ENCODE data around the gene EMX1.
A peak's percentile ranks its signal among the peaks of the same experiment; 100 is the strongest.

Gene EMX1

DNA sequence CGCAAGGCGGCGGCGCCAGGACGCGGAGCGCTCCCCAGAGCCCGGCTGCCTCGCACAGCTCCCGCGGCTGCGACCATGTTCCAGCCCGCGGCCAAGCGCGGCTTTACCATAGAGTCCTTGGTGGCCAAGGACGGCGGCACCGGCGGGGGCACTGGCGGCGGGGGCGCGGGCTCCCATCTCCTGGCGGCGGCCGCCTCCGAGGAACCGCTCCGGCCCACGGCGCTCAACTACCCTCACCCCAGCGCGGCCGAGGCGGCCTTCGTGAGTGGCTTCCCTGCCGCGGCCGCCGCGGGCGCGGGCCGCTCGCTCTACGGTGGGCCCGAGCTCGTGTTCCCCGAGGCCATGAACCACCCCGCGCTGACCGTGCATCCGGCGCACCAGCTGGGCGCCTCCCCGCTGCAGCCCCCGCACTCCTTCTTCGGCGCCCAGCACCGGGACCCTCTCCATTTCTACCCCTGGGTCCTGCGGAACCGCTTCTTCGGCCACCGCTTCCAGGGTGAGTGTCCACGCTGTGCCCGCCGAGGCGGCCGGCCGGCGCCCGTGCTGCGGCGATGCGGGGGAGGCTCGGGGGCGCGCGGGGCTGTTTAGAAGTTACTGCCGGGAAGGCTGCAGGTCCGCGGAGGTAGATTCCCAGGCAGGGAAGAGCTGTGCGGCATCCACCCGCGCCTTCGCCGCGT, 696 bp downstream of the EMX1 start:
- Histone ChIP-seq H3K9me3 (ENCODE audit: control insufficient read depth in 2 of 2, low read length in 2 of 2) (no peaks in the 10 kb centered on the region), H3K27me3 (ENCODE audit: control insufficient read depth in 1 of 2, insufficient read depth in 2 of 2, low read length in 2 of 2) (peaks cover 80 to 100% of the 10 kb centered on the region in 2 donors), H3K4me1 (ENCODE audit: control insufficient read depth, insufficient read depth, low read length) (peaks cover 45% of the 10 kb centered on the region), H3K36me3 (ENCODE audit: control insufficient read depth in 2 of 2, insufficient read depth in 2 of 2, low read length in 2 of 2) (no peaks in the 10 kb centered on the region), H3K4me3 (ENCODE audit: low read length in 2 of 2) (peak overlapping the region in 1 of 2 donors; percentile 64), H3K27ac (ENCODE audit: low read length) (no peak overlapping the region), H3K9ac (ENCODE audit: low read length in 2 of 2) (no peak overlapping the region)

DNA sequence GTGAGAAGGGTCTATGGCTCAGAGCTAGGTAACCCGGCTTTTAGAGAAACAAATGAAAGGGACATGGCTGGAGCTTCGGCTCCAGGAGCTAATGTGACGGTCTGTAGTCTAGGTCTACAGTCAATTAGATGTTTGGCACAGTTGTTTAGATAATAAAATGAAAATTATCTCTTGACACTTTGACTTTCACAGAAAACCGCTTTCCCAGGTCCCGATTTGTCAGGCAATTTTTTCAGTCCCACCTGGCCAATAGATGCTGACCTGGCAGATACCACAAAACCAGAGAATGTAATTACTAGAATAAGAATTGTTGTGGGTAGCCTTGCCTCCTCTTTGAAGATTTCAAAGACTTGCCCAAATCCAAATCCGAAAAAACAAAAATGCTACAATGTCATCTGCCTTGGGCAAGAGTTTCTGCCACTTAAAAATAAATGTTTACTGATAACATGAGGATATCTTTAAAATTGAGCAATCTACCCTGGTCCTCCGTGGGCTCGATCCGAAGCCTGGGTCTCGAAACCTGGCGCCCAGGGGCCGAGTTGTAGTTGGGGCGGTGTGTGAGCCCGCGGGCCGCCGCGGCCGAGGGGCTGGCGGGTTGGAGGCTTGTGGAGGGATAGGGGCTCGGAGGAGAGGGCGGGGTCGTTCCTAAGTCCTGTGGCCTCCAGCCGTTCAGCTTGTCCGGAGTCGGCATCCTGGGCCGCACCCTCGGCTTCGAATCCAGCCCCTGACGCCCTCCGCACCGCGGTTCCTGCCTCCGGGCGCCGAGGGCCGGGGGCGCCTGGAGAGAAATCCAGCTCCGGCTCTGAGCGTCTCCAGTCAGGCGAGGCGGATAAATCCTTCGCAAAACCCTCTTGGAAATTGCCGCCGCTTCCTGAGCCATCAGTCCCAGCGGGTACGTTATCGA, 2.3 kb downstream of the EMX1 start:
- Histone ChIP-seq H3K9me3 (ENCODE audit: control insufficient read depth in 2 of 2, low read length in 2 of 2) (no peaks in the 10 kb centered on the region), H3K36me3 (ENCODE audit: control insufficient read depth in 2 of 2, insufficient read depth in 2 of 2, low read length in 2 of 2) (no peaks in the 10 kb centered on the region), H3K27ac (ENCODE audit: low read length) (no peak overlapping the region), H3K27me3 (ENCODE audit: control insufficient read depth in 1 of 2, insufficient read depth in 2 of 2, low read length in 2 of 2) (peaks cover 80 to 100% of the 10 kb centered on the region in 2 donors), H3K4me3 (ENCODE audit: low read length in 2 of 2) (peak overlapping the region; percentile 43 to 60), H3K9ac (ENCODE audit: low read length in 2 of 2) (no peak overlapping the region), H3K4me1 (ENCODE audit: control insufficient read depth, insufficient read depth, low read length) (peaks cover 56% of the 10 kb centered on the region)

DNA sequence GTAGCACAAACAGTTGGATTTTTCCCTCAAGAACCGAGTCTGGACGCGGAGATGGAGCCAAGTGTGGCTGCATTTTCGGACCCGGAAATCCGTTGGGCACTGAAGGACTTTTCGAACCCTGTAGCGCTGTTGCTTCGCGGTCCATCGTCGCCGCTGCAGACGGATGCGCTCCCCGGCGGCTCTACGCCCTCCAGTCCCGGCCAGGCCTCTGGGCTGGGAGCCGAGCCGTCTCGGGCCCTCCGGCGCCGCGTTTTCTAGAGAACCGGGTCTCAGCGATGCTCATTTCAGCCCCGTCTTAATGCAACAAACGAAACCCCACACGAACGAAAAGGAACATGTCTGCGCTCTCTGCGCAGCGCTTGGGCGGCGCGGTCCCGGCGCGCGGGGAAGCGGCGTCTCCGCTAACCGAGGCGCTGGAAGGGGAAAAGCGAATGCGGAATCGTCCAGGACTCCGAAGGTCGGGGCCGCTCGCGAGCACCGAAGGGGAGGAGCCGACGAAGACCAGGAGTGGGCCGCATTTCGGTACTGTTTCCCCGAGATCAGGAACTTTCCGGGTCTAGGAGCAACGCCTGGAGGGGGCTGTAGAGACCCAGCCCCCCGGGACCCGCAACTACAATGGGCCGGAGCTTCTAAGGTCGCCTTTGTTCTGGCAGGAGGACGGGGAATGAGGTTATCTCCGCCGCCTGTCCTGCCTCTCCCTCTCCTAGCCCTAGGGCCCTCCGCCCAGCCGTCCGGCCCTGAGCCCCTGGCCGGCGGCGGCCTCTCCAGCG, 3.2 kb downstream of the EMX1 start:
- H3K4me3 ChIP-seq (ENCODE audit: low read length in 2 of 2), result peak overlapping the region; percentile 43 to 60
- no peak overlapping the region for H3K9ac ChIP-seq (ENCODE audit: low read length in 2 of 2)
- no peaks in the 10 kb centered on the region for H3K36me3 ChIP-seq (ENCODE audit: control insufficient read depth in 2 of 2, insufficient read depth in 2 of 2, low read length in 2 of 2)
- peaks cover 54% of the 10 kb centered on the region for H3K4me1 ChIP-seq (ENCODE audit: control insufficient read depth, insufficient read depth, low read length)
- no peaks in the 10 kb centered on the region for H3K9me3 ChIP-seq (ENCODE audit: control insufficient read depth in 2 of 2, low read length in 2 of 2)
- H3K27ac ChIP-seq (ENCODE audit: low read length), result no peak overlapping the region
- H3K27me3 ChIP-seq (ENCODE audit: control insufficient read depth in 1 of 2, insufficient read depth in 2 of 2, low read length in 2 of 2), result peaks cover 80 to 100% of the 10 kb centered on the region in 2 donors

DNA sequence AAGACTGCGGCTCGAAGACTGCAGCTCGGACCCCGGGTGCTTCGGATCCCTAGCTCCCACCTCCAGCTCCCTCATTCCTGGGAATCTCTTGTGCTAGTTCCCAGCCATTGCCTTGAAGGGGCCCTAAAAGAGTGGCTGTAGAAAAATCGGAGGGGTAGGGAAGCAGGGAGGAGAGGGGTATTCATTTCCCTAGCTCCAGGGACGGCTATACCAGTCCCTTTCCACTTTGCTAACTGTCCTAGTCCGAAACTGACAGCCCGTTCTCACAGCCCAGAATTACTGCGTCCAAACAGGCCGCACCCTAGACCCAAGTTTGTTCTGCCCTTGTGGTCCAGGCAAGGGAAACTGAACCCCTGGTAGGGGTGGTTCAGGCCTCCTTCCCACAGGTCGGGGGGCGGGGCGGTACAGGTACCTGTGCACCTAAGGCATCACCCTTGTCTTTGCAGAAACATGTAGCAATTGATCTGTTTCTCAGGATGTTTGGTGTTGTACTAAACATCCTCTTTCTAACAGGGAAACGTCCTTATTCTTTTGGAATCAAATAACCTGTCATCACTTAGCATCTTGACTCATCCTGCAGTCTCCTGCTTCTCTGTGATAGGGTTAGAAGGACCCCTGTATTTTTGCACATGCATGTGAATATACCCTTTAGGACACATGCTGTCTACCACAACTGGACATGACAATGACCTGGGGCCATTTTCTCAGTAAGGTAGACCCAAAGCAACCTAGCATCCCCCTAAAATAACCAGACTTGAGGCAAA, 4.0 kb downstream of the EMX1 start:
- H3K36me3 ChIP-seq (ENCODE audit: control insufficient read depth in 2 of 2, insufficient read depth in 2 of 2, low read length in 2 of 2), result no peaks in the 10 kb centered on the region
- H3K27ac ChIP-seq (ENCODE audit: low read length), result no peak overlapping the region
- no peak overlapping the region for H3K4me3 ChIP-seq (ENCODE audit: low read length in 2 of 2)
- peaks cover 46% of the 10 kb centered on the region for H3K4me1 ChIP-seq (ENCODE audit: control insufficient read depth, insufficient read depth, low read length)
- H3K27me3 ChIP-seq (ENCODE audit: control insufficient read depth in 1 of 2, insufficient read depth in 2 of 2, low read length in 2 of 2), result peaks cover 82 to 97% of the 10 kb centered on the region in 2 donors
- H3K9me3 ChIP-seq (ENCODE audit: control insufficient read depth in 2 of 2, low read length in 2 of 2), result no peaks in the 10 kb centered on the region
- no peak overlapping the region for H3K9ac ChIP-seq (ENCODE audit: low read length in 2 of 2)

DNA sequence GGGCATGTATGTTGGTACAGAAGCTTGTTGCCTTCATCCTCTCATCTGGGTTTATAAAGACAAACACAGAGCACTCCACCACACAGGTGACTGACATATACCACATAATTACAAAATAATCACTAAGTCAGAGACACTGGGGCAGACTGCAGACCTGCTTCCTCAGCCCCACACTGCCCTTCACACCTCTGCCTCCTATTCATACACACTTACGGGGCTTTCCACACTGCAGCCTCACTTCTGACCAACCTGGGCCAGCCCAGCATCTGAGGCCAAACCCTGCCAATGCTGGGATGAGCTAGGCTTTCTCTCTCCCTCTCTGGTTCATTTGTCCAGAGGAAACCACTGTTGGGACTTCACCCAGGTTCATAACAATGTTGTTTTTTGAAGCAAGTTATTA, 4.5 kb downstream of the EMX1 start:
- Histone ChIP-seq H3K9me3 (ENCODE audit: control insufficient read depth in 2 of 2, low read length in 2 of 2) (no peaks in the 10 kb centered on the region), H3K9ac (ENCODE audit: low read length in 2 of 2) (no peak overlapping the region), H3K4me1 (ENCODE audit: control insufficient read depth, insufficient read depth, low read length) (peaks cover 40% of the 10 kb centered on the region), H3K27ac (ENCODE audit: low read length) (no peak overlapping the region), H3K36me3 (ENCODE audit: control insufficient read depth in 2 of 2, insufficient read depth in 2 of 2, low read length in 2 of 2) (no peaks in the 10 kb centered on the region), H3K4me3 (ENCODE audit: low read length in 2 of 2) (no peak overlapping the region), H3K27me3 (ENCODE audit: control insufficient read depth in 1 of 2, insufficient read depth in 2 of 2, low read length in 2 of 2) (peaks cover 82 to 97% of the 10 kb centered on the region in 2 donors)

DNA sequence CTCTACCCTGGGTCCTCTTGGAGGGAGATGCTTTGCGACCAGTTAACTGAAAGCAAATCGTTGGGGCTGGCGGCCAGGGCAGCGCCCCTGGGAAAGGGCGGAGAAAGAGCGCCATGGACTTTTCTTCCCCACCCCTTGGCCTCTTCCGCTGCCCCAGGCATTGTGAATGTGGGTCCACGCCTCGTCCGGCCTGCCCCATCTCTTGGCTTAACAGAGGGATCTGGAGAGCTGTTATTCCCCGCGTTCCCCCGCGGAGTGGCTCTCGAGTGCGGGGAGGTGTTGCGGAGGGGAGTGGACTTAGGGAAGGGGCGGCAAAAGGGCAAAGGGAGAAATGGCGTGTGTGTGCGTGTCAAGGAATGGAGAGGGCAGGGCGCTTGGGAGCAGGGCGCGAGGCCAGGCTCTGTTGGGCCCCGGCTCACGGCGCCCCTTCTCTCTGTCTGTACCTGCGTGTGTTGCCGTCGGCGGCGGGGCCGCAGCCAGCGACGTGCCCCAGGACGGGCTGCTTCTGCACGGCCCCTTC, 6.6 kb downstream of the EMX1 start:
- Histone ChIP-seq H3K4me3 (ENCODE audit: low read length in 2 of 2) (no peak overlapping the region), H3K4me1 (ENCODE audit: control insufficient read depth, insufficient read depth, low read length) (peaks cover 23% of the 10 kb centered on the region), H3K9ac (ENCODE audit: low read length in 2 of 2) (no peak overlapping the region), H3K36me3 (ENCODE audit: control insufficient read depth in 2 of 2, insufficient read depth in 2 of 2, low read length in 2 of 2) (no peaks in the 10 kb centered on the region), H3K27me3 (ENCODE audit: control insufficient read depth in 1 of 2, insufficient read depth in 2 of 2, low read length in 2 of 2) (peaks cover 88 to 89% of the 10 kb centered on the region in 2 donors), H3K9me3 (ENCODE audit: control insufficient read depth in 2 of 2, low read length in 2 of 2) (no peaks in the 10 kb centered on the region), H3K27ac (ENCODE audit: low read length) (no peak overlapping the region)

DNA sequence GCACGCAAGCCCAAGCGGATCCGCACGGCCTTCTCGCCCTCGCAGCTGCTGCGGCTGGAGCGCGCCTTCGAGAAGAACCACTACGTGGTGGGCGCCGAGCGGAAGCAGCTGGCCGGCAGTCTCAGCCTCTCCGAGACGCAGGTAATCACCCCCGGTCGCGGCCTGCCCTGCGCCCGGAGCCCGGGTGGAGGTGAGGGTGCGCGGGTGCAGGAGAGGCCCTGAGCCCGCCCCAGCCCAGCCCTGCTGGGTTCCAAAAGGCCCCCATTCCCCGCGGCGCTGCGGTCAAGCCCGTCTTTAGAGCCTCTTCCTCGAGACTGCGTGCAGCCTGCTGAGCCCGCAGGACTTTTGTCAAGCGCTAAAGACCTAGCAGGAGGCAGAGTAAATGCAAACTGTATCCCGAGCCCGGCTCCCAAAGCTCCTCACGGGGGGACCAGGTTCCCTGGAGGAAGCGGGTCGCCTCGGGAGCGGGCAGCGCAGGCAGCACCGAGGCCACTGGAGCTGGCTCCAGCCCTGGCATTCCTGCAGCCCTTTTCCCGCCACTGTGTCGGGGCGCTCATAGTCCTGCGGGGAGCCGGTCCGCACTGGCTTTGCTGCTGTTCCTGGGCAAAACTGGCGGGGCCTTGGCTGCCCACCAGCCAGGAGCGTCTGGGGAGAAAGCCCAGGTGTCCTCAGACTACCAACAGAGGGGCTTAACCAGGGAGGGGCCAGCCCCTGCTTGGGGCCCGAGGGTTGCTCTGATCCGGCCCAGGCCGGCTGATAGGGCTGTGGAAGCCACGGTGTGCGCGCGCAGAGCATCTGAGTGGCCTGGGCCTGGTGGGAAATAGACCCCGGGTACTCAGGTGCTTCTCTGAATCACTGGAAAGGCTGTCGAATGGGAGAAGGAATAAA, 7.3 kb downstream of the EMX1 start:
- peaks cover 86% of the 10 kb centered on the region in 2 donors for H3K27me3 ChIP-seq (ENCODE audit: control insufficient read depth in 1 of 2, insufficient read depth in 2 of 2, low read length in 2 of 2)
- no peaks in the 10 kb centered on the region for H3K9me3 ChIP-seq (ENCODE audit: control insufficient read depth in 2 of 2, low read length in 2 of 2)
- H3K4me1 ChIP-seq (ENCODE audit: control insufficient read depth, insufficient read depth, low read length), result peaks cover 23% of the 10 kb centered on the region
- H3K36me3 ChIP-seq (ENCODE audit: control insufficient read depth in 2 of 2, insufficient read depth in 2 of 2, low read length in 2 of 2), result no peaks in the 10 kb centered on the region
- no peak overlapping the region for H3K27ac ChIP-seq (ENCODE audit: low read length)
- no peak overlapping the region for H3K4me3 ChIP-seq (ENCODE audit: low read length in 2 of 2)
- H3K9ac ChIP-seq (ENCODE audit: low read length in 2 of 2), result no peak overlapping the region

DNA sequence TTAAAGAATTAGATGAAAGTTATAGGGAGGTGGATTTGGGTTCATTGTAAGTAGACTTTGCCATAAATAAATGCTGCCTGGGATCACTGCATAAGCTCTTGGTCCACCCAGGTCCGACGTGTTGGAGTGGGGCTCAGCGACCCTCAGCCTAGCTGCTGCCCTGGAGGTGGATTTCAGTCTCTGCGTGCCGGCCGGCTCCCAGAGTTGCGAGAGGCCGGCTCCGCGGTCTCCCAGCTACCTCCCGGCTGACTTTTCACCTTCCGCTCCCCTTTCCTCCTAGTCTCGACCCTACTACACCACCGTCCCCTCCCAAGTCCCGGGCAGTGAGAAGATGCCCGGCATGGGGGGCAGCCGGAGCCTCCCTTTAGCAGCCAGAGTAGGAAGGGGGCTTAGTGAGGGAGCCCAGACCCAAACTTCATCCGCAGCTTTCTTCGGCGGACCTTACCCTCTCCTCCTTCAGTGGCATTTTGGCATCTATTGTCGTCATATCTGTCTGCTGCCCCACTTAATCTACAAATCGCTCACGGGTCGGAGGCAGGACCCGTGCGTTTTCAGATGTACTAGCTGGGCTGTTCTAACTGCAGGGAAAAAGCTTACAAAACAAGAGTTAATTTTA, 8.1 kb downstream of the EMX1 start:
- Histone ChIP-seq H3K27me3 (ENCODE audit: control insufficient read depth in 1 of 2, insufficient read depth in 2 of 2, low read length in 2 of 2) (peaks cover 77 to 86% of the 10 kb centered on the region in 2 donors), H3K4me1 (ENCODE audit: control insufficient read depth, insufficient read depth, low read length) (peaks cover 19% of the 10 kb centered on the region), H3K36me3 (ENCODE audit: control insufficient read depth in 2 of 2, insufficient read depth in 2 of 2, low read length in 2 of 2) (no peaks in the 10 kb centered on the region), H3K9me3 (ENCODE audit: control insufficient read depth in 2 of 2, low read length in 2 of 2) (no peaks in the 10 kb centered on the region), H3K4me3 (ENCODE audit: low read length in 2 of 2) (no peak overlapping the region), H3K27ac (ENCODE audit: low read length) (no peak overlapping the region), H3K9ac (ENCODE audit: low read length in 2 of 2) (no peak overlapping the region)

DNA sequence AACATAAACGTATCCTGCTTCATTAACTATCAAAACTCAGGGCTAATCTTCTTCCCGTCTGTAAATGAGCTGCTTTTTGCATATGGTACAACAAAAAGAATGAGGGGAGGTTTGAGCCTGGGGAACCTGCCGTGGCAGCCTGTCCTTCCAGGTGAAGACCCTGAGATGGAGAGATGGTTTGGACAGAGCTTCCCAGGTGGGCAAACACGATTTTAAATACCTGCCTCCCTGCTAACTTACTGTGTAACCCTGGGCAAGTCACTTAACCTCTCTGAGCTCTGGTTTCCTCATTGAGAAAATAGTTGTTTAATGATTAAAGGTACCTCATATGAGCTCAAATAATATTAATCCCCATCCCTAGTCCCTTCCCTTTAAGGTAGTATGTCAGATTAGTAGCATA, 9.0 kb downstream of the EMX1 start:
- no peak overlapping the region for H3K4me3 ChIP-seq (ENCODE audit: low read length in 2 of 2)
- peaks cover 15% of the 10 kb centered on the region for H3K4me1 ChIP-seq (ENCODE audit: control insufficient read depth, insufficient read depth, low read length)
- H3K27ac ChIP-seq (ENCODE audit: low read length), result no peak overlapping the region
- H3K9ac ChIP-seq (ENCODE audit: low read length in 2 of 2), result no peak overlapping the region
- no peaks in the 10 kb centered on the region for H3K9me3 ChIP-seq (ENCODE audit: control insufficient read depth in 2 of 2, low read length in 2 of 2)
- H3K36me3 ChIP-seq (ENCODE audit: control insufficient read depth in 2 of 2, insufficient read depth in 2 of 2, low read length in 2 of 2), result no peaks in the 10 kb centered on the region
- peaks cover 68 to 77% of the 10 kb centered on the region in 2 donors for H3K27me3 ChIP-seq (ENCODE audit: control insufficient read depth in 1 of 2, insufficient read depth in 2 of 2, low read length in 2 of 2)
